AML-193 (cell line): ENCODE results near the gene NRAS.

Experiments
- DNase-seq, 2 experiments: peaks; one replicate each; lab custom pipeline; 2025; lab: John Stamatoyannopoulos, UW

NRAS gene

DNA sequence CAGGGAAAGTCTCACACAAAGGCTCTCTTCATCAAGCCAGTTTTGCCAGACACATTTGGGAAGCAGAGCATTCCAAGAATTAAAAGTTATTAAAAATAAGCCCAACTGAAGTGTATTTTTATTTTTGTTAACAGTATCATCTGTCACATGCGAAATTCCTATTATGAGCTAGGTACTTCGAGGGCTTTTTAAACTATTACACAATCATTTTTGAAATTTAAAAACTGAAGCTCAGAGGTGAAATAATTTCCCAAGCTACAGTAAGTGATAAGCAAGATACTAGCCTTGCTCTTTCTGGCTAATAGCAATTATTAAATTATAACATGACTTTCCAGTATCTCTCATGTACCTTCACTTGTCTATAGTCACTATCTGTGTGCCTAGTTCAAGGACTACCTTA lies 12.0 kb upstream of the NRAS start:
- DNase-seq = no peak

DNA sequence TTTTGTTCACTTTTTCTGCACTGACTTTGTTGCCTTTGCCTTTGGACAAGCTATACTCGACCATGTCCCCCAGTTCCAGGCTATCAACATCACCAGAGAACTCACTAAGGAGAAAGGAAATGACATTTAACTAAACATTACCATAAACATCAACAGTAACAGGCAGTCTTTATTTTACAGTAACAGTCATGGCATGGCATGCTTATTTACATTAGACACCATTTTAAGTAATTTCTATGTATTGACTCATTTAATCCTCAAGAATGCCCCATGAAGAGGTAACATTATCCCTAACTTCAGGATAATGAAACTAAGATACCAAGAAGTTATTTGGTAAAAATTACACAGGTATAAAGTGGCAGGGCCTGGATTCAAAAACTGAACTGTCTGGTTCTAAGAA lies 8.7 kb upstream of the NRAS start:
- DNase-seq = no peak

DNA sequence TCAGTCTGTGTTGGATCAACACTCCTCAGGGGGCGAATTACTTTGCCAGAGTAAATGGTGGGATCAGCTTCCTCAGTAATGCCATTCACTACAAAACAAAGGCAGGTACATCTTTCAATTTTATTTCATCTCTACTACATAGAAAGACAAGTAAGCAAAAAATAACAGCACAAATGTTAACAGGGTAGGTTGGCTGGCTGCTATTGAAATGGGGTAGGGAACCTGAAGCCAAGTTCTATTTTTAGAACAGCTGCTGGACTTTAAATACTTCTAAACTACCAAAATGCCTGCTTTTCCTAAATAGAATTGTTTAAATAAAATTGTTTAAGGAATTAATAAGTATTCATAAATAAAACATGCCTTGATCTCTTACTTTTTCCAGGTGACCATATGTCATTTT lies 7.3 kb upstream of the NRAS start:
- DNase-seq = no peak

DNA sequence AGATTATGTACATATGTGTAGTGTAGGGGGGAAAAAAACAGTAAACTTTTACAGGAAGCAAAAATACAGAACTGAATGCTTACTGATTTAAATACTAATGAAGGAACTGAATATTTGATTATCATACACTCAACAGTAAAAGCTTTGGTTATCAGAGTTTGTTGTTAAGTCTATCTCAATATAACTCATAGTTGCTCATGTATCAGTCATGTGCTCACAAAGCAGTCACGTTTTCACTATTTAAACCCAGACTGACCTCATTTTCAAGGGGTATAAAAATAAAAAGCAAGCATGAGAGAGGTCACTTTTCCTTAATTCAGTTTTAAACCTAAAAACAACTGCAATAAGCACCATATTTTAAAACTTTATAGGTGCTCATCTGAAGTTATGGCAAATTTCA lies 6.9 kb upstream of the NRAS start:
- DNase-seq = no peak

DNA sequence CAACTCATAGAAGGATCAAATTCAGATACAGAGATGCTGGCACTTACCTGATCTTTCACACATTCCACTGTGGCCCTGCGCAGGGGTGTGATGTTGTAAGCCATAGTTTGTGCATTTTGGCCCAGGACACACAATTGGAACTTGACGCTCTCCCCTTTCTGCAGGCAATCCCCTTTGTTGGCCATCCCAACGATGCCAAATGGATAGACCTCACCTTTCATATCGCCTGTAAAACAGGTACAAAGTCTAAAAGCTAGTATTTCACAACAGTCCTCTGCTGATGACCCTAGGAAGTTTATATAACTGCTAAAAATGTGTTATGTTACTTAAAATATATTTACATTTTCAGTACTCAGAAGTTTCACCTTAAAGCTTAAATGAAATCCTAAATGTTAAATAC lies 3.9 kb upstream of the NRAS start:
- DNase-seq = no peak

DNA sequence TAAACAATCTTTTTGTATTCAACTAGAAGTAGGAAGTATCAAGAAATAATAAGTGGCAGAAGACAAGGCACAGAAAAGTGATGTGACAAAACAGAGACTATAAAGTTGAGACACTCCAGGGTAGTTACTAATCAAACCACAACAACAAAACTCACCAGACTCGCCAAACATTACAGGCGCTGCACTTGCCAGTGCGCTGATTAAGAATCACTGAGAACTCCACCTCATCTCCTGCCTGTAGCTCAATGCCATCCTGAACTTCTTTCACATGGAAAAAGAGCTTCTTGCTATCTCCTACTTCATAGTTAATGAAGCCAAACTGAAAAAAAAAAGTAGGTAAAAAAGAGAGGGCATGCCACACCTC lies 2.8 kb upstream of the NRAS start:
- no peak for DNase-seq

DNA sequence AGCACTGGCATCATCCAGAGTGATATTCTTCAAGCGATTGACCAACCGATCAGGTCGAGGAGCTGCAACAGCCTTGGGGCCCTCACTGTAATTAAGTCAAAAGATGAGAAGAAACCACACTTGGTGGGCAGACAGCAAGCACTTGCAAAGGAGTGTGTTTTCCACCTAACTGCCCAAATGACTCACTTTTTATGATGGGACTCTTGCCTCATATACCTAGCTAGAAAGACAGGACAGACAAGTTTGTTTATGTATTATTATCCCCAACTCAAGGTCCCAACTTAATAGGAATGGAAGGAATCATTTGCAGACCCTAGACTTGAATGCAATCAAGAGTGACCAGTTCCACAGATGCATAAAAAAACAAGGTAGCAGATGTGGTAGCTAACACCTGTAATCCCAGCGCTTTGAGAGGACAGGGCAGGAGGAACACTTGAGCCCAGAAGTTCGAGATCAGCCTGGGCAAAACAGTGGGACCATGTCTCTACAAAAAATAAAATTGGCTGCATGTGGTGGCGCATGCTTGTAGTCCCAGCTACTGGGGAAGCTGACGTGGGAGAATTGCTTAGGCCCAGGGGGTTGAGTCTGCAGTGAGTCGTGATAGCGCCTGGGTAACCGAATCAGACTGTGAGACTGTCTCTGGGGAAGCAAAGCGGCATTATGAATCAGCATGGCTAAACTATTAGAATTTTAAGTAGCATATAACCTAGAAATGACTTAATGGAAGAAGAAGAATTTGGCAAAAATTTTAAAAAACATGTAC lies 2.3 kb upstream of the NRAS start:
- DNase-seq = no peak

DNA sequence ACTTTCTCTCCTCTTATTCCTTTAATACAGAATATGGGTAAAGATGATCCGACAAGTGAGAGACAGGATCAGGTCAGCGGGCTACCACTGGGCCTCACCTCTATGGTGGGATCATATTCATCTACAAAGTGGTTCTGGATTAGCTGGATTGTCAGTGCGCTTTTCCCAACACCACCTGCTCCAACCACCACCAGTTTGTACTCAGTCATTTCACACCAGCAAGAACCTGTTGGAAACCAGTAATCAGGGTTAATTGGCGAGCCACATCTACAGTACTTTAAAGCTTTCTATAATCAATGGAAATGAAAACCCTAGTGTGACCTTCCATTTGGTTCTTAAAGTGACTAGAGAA lies 643 bp downstream of the NRAS start:
- no peak for DNase-seq

DNA sequence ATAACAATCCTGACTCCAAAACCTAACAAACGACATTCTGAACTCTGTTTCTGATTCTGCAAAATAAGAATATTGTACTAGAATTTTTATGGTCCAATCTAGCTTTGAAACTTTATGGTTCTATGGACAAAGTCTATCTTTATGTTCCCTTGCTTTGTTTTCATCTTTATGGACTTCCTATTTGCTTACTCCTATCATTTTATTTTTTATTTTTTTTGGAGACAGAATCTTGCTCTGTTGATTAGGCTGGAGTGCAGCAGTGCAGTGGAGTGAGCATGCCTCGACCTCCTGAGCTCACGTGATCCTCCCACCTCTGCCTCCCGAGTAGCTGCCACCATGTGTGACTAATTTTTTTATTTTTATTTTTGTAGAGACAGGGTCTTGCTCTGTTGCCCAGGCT lies 3.6 kb downstream of the NRAS start:
- no peak for DNase-seq

DNA sequence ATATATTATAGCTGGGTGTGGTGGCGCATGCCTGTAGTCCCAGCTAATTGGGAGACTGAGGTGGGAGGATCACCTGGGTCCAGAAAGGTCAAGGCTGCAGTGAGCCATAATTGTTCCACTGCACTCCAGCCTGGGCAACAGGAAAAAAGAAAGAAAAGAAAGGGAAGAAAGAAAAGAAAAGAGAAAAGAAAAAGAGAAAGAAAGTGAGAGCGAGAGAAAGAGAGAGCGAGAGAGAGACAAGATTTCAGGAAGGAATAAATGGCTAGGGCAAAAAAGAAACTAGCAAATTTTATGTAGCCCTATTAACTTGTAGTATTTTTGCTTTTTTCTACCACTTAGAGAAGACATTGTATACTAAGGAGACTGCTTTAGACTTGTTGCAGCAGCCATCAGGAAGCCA lies 6.2 kb downstream of the NRAS start:
- no peak for DNase-seq

DNA sequence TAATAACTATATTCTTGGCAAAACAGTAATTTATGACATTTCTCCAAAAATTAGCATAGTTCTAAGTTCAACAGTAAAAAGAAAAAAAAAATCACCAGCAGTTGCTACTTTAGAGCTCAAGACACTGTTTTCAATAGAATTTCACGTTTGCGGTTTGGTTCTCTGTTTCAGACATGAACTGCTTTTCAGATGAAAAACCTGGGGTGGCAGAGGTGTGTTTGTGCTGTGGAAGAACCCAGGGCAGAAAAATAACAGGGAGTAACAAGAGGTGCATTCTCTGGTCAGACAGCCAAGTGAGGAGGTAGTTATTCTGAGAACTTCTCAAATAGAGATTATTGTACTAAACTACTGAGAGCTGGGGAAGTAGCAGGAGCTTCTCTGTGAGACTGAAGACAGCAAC lies 9.0 kb downstream of the NRAS start:
- no peak for DNase-seq

DNA sequence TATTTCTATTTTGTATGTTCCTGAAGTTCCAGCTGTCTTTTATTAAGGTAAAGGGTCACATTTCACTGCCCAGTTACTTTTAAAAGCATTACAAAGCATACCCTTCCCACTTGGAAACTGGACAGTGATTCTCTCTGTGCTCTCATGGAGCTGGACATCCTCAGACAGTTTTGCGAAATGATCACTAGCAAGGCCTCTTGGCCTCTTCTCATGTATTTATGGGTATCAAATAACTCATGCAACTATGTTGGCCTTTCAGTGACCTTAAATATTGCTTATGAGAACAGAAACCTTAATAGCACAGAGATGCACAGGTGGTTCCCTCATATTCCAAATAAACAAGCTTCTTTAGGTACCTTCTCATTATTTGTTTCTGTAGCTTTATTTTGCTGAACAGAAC lies 13.3 kb downstream of the NRAS start:
- DNase-seq = no peak

DNA sequence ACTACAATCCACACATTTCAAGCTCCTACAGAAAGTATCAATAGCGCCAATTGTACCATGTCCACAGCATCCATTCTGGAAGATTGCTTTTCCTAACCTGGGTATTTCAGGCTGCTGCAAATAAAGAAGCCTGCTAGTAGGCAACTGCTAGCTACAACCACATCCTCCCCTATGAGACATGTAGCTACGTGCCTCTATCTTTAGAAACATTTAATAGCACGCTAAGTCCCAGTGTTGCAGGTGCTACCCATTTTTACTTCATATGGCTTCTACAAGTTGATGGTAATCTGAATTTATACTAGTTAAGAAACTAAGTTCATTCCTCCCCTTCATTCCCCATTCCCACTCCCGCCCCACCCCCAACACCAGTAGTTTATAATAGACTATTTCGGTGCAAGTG lies 13.8 kb downstream of the NRAS start:
- DNase-seq = no peak

DNA sequence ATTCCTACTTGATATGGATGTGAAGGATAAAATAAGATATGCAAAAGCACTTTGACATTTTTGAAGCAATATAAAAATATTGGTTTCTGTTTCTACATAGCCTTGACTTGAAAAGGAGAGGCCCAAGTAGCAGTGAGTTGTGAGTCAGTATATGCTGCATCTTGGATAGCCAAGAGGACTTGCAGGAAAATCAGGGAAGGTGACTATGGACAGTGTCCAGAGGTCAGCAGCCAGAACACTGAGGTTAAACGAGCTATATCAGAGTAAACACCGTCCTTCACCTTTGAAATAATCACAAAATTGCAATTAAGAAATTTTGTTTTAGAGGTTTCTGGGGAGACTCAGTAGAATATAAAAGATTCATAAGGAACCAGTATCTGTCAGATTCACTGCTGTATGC lies 14.6 kb downstream of the NRAS start:
- no peak for DNase-seq

DNA sequence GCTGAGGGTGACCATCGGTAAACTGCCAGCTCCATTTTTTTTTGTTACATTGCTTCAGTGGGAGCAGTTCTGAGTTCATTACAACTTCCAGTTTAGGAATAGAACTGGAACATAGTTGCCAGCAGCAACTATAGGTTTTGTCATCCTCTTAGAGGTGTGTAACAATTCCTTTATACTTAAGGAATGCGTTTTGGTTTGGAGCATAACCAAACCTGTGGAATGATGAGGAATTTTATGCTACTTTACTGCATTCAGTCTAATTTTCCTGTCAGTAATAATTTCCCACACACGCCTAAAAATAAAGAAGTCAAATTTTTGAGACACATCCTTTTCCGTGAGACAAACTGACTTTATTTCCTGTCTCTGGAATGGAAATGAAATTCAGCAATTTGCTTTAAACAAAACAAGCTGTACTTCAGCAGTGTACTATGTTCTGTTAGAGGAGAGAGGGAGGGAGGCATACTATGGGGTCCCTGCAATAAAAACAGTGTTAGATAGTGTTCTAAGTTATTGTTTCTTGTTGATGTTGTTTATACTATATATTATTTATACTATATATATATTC lies 16.5 kb downstream of the NRAS start:
- no peak for DNase-seq

DNA sequence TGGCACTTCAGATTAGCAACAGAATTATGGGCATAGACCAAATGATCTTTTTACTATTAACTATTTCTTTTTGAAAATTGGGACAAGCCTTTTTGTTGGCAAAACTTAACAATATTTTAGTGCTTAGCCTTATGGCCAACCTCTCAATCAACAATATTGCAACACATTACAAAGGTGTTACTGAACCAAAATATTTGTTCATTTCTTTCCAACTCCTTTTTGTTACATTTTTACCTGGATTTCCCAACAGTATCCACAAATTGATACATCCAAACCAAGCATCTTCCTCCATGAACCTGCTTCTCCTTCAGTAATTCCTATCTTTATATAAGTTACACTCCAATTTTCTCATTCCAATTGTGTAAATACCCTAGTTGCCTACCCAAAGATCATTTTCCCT lies 19.8 kb downstream of the NRAS start:
- no peak for DNase-seq

DNA sequence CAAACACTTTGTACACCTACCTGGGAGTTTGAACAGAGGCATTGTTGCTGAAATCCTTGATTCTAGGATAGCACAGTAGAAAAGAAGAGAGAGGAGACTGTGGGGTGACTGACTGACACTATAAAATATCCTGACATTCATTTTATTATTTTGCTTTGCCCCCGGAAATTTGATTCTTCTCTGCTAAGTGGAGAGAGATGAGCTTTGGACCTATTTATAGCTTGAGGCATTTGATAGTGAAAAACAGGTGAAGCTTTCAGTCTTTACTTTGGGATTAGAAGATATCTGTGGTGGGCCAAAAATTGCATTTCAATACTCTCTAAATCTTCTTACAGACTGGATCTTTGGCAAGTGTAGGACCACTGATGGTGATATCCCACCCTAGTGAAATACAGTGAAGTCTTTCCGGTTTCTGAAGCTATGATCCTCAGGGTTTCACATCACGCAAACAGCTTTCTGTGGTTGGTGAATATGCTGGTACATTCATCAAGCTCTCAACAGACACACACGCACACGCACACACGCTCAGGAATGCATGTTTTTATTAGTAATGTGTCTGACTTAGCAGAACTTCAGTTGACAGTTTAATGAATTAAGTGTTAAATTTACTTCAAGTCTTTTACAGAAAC lies 21.0 kb downstream of the NRAS start, which contains the start of gene AMPD1:
Gene AMPD1 (minus strand): TSS at position 117 of the 629 bp plus-strand sequence. CDS start 75 bp downstream, at position 42.
- no peak for DNase-seq

DNA sequence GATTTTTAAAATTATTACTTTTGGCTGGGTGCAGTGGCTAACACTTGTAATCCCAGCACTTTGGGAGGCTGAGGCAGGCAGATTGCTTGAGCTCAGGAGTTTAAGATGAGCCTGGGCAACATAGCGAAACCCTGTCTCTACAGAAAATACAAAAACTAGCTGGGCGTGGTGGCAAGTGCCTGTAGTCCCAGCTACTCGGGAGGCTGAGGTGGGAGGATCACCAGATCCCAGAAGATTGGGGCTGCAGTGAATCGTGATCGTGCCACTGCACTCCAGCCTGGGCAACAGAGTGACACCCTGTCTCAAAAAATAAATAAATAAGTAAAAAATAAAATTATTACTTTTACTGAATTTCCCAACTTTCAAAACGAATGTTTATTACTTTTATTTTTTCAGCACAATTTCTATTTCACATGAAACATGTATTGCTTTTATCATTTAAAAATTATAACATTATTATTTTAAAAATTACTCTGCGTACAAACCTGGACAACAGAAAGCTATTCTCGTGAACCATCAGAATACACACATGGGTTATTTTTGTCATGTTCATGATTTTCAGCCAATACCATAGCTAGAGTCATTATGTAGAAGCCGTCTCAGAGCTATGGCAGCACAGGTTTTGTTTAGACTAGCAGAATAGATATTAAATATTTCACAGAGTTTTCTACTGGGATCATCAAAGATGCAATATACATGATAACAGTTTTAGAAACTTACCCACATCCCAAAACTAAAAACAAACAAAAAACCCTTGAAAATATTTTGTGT lies 21.8 kb downstream of the NRAS start:
- no peak for DNase-seq

DNA sequence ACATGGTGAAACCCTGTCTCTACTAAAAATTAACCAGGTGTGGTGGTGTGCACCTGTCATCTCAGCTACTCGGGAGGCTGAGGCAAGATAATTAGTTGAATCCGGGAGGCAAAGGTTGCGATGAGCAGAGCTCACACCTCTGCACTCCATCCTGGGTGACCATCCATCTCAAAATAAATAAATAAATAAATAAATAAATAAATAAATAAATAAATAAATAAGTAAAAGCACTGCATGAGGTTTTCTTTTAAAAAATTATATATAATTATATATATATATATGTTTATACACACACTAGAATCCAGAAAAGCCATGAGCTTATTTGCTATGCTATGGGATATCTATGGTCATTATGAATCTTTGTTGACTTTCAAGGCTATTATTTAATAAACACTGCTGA lies 23.6 kb downstream of the NRAS start:
- no peak for DNase-seq

DNA sequence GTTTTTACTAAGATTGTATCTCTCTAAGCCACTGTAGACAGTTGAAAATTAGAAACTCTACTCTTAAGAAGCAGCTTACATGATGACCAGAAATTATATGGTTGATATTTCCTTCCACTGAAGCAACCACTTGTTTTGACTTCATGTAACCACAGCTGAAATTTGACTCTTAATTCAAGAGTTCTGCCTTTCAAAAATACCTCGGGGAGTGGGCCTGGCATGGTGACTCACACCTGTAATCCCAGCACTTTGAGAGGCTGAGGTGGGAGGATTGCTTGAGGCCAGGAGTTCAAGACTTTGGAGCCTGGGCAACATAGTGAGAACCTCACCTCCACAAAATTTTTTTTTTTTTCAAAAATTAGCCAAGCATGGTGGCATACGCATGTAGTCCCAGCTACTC lies 25.5 kb downstream of the NRAS start:
- DNase-seq = no peak

DNA sequence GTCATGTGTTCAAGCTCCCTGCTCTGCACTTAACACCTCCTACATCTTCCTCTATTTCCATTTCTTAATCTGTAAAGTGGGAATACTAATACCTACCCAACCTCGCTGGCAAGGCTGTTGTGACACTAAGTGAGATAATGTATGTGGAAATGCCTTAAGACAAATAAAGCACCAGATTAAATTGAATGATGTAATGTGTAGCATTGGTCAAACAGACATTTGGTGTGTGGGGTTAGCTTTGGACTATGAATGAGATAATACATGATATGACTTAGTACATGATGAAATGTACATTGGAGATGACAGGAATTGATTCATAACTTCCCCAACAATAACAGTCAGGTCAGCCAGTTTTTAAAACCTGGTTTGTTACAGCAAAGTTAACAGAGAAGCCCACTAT lies 26.4 kb downstream of the NRAS start:
- no peak for DNase-seq

DNA sequence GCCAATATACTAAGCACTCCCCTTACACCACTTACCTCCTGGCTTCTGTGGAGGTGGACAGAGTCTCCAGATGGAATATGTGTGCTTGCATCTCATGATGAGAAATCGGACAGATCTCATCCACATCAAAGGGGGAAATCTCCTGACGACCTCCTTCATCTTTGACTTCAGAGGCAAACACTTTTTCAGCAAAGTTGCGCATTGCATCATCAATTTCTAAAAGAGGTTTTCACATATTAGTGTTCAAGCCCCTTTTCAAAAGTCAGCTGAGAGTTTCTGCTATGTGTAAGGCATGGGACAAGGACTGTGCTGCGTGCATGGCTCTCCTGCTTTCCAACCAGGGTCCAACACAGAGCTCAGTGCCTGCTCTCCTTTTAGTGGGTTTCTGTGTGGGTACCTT lies 28.0 kb downstream of the NRAS start:
- DNase-seq = no peak

DNA sequence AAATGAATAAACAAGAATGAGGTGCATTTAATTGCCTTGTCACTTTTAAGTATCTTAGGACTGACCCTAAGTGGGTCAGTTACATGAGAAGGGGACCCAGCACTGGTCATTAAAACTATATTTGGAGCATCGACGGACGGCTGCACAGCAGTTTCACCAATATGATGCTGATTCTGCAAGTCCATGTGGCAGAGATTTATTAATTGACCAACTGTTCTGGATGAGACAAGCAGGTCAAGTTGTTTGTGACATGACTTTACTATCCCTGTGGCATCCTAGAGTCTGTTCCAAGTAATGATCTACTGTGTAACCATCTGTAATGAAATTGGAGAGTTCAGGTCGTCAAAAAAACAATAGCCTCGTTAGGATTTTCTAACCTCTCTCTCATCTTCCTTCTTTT lies 30.7 kb downstream of the NRAS start:
- no peak for DNase-seq
